HUDEP-2 (cell line): ENCODE data around the gene OR10V1.
"Not testable (repeated sequence)": the region's sequence is repeated elsewhere in the genome, so short reads cannot be mapped to it uniquely, and the experiment has no call there.

Experiments used
- DNase-seq, 76 experiments: peaks; one replicate each; lab custom pipeline; 2025; ENCODE audit not compliant: unreplicated experiment in 76 of 76; lab: John Stamatoyannopoulos, UW

The OR10V1 gene

GRCh38 chr11:59710136-59710847 is 3.4 kb downstream of the OR10V1 start:
- peak in 21 of 76 experiments; percentile 3 to 49 (median 17) for DNase-seq

- DNase-seq = no peak
These were observed 5.1 kb downstream of the OR10V1 start for GRCh38 chr11:59708537-59708936.

DNA sequence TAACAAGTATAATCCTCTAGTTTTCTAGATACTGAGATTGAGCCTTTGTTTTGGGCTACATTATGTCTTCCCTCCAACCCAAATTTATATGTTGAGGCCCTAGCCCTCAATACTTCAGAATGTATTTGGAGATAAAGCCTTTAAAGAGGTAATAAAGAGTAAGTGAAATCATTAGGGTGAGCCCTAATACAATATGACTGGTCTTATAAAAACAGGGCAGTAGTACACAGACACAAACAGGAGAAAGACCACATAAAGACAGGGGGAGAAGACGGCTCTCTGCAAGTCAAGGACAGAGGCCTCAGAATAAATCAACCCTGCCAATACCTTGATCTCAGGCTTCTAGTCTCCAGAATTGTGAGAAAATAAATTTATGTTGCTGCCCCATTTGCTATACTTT is 6.3 kb downstream of the OR10V1 start:
- DNase-seq = no peak

DNA sequence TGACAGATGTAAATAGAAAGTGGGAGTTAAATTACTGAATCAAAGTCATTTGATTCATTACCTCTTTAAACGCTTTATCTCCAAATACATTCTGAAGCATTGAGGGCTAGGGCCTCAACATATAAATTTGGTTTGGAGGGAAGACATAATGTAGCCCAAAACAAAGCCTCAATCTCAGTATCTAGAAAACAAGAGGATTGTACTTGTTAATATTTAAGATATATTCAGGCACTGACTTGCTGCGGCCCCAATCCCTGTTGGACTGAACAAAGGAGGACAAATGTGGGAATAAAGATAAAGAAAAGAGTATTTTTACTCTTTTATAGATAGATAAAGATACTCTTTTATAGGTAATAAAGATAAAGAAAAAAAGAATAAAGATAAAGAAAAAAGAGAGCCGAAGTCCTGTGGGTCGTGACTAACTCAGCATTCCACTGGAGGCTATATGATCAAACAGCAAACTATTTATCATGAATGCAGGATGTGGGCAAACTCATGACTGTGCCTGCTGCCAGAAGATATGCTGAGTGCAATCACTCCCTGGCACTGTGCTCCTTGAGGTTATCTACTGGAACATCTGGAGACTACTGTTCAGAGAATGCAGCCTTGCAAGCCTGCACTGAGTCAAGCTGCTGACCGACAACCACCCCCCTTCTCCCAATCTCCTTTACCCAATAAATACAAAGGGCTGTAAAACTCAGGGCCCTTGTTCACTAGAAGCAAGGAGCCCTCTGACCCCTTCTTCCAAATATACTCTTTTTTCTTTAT is 6.9 kb downstream of the OR10V1 start:
- peak in 75 of 76 experiments; percentile 2 to 96 (median 85) for DNase-seq

DNA sequence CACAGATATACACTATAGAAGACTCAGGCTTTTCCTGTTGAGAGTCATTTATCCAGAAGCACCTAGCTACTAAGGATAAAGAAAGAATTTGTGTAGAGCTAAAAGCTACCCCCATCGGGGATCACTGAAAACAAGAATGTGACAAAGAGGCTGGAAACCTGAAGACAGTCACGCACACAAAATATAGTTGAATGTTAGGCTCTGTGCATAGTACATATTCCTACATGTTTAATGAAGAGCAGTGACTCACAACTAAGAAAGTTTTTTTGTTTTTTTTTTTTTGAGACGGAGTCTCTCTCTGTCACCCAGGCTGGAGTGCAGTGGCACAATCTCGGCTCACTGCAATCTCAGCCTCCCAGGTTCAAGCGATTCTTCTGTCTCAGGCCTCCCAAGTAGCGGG is 8.4 kb downstream of the OR10V1 start:
- no peak for DNase-seq

DNA sequence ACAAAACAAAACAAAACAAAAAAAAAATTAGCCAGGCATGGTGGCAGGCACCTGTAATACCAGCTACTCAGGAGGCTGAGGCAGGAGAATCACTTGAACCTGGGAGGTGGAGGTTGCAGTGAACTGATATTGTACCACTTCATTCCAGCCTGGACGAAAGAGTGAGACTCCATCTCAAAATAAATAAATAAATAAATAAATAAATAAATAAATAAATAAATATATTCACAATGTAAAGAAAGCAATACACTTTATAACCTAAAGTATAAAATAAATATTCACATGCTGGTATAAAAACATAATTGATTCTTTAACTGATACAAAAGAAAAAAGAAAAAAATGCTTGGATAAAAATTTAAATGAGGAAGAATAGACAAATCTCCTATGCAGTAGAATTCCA is 10.1 kb downstream of the OR10V1 start:
- not testable (repeated sequence) for DNase-seq

GRCh38 chr11:59700157-59700556 is 13.5 kb downstream of the OR10V1 start:
- DNase-seq = not testable (repeated sequence)

DNA sequence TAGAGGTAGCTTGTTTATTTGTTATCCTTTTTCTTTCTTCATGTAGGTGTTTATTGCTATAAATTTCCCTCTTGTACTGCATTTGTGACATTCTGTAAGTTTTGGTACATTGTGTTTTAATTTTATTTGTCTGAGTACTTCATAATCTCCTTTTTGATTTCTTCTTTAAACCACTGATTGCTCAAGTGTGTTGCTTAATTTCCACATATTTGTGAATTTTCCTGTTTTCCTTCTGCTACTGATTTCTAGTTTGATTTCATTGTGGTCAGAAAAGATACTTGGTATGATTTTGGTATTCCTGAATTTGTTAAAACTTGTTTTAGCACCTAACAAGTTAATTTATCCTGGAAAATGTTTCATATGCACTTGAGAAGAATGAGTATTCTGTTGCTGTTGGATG is 15.1 kb downstream of the OR10V1 start:
- DNase-seq = no peak

DNA sequence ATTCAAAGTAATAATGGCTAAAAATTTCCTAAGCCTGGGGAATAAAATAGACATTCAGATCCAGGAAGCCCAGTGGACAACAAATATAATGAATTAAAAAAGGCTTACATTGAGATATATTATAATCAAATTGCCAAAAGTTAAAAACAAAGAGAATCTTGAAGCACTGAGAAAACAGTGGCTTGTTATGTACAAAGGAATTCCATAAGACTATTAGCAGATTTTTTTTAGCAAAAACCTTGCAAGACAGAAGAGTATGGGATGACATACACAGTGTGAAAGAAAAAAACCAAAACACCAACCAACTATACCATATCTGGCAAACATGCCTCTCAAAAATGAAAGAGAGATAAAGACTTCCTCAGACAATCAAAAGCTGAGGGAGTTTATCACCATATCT is 20.7 kb downstream of the OR10V1 start:
- DNase-seq = no peak

- DNase-seq = no peak
These were observed 22.5 kb downstream of the OR10V1 start for GRCh38 chr11:59691156-59691555.

- DNase-seq = no peak
These were observed 24.6 kb downstream of the OR10V1 start for GRCh38 chr11:59689015-59689414.

- DNase-seq = peak in 6 of 76 experiments; percentile 2 to 30 (median 8)
These were observed 32.4 kb downstream of the OR10V1 start for GRCh38 chr11:59681260-59681725.

DNA sequence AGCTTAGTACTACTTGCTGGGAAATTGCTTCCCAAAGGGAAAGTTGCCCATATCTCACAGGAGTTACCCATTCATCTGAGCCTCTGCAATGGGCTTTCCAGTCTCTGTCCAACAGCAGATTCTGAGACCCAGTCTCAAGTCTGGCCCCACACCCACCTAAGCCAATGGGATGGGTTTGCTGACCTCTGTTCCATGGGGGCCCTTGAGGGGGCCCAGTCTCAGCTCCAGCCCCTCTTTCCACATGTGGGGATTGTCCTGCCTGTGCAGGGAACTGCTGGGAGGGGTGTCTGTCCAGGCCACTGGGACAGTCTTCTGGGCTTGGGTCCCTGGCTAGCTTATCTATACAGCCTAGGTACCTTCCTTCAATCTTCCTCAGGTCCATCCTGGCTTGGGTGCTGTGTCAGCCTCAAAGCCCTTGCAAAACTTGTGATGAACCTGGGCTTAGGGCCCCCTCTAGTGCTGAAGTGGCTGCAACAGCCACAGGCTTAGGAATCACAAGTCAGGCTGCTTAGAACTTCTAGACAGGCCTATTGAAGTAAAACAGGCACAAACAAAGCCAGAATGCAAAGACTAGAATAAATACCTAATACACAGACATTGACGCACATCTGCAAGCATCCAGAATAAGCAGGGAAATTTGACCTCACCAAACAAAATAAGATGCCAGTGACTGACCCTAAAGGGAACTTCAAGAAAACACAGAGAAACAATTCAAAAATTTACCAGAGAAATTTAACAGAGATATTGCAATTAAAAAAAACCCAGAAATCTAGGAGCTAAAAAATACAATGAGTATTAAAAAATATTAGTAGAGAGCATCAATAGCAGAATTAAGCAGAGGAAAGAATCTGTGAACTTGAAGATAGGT is 33.1 kb downstream of the OR10V1 start:
- peak in 70 of 76 experiments; percentile 4 to 83 (median 61) for DNase-seq

DNA sequence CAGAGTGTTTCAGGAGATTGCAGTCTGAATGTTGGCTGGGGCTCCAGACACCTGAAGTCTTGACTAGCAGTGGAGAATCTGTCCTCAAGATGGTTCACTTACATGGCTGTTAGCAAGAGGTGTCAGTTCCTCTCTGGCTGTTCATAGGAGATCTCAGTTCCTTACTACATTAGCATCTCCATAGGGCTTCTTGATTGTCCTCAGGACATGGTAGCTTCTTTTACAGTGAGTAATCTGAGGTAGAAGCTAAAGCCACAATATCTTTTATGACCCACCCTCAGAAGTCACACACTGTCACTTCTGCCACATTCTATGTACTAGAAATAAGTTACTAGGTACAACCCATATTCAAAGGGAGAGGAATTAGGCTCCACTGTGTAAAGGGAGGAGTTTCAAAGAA is 34.3 kb downstream of the OR10V1 start:
- DNase-seq = no peak

GRCh38 chr11:59678813-59679165 is 34.9 kb downstream of the OR10V1 start:
- DNase-seq = no peak

DNA sequence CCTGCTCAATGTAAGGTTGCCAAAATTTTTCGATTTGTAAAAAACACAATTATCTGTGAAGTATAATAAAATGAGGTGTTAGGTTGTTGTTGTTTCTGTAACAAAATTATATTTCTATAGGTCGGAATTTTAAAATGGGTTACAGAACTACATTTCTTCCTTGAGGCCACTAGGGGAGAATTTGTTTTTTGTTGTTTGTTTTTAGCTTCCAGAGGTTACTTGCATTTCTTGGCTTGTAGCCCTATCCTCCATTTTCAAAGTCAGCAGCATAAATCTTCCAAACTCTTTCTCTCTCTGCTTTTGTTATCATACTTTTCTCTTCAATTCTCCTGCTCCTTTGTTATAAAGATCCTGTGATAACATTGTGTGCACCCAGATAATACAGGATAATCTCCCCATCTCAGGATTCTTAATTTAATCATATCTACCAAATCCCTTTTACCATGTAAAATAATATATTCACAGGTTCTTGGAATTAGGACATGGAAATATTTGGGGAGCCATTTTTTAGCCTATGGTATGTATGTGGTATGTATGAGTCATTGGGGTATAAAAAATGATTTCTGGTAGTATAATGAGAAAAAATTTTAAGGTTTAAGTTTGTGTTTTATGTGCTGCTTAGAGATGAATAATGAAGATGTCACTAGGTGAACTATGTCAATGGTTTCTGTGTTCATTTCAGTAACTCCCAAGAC is 35.4 kb downstream of the OR10V1 start:
- DNase-seq = no peak

- DNase-seq = no peak
These were observed 37.4 kb downstream of the OR10V1 start for GRCh38 chr11:59676205-59676604.

GRCh38 chr11:59674291-59674690 is 39.4 kb downstream of the OR10V1 start:
- no peak for DNase-seq

DNA sequence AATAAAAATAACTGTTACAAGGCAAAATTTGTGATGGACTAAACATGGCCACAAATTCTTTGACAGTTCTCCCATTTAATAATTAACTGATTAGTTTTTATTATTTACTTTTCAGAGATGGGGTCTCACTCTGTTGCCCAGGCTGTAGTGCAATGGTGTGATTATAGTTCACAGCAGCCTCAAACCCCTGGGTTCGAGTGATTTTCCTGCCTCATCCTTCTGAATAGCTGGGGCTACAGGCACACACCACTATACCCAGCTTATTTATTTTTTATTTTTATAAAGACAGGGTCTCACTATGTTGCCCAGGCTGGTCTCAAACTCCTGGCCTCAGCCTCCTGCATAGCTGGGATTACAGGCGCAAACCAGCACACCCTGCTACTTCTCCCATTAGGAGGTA is 40.4 kb downstream of the OR10V1 start:
- DNase-seq = no peak

DNA sequence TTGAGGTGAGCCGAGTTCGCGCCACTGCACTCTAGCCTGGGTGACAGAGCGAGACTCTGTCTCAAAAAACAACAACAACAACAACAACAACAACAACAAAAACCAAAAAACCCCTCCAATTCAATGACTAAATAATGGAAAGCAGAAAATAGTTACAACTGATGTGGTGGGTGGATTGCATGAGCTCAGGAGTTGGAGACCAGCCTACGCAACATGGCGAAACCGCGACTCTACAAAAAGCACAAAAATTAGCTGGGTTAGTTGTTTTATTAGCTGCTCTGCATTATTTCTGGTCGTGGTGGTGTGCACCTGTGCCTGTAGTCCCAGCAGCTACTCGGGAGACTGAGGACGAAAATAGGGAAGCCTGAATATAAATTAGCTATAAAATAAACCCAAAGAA is 42.2 kb downstream of the OR10V1 start:
- DNase-seq = no peak

GRCh38 chr11:59669611-59670009 is 44.0 kb downstream of the OR10V1 start:
- DNase-seq = no peak
